GM18498 (cell line): ENCODE data around the gene ATXN10.
"Not testable (repeated sequence)": the region's sequence is repeated elsewhere in the genome, so short reads cannot be mapped to it uniquely, and the experiment has no call there.

Source experiments
- ATAC-seq: cut with Tn5 transposase; IDR thresholded peaks from one replicate; pipeline ENCODE4 v1.9.1; 2021; ENCODE audit warnings: mild to moderate bottlenecking, moderate library complexity; ENCODE audit not compliant: unreplicated experiment

Gene ATXN10, protein sequence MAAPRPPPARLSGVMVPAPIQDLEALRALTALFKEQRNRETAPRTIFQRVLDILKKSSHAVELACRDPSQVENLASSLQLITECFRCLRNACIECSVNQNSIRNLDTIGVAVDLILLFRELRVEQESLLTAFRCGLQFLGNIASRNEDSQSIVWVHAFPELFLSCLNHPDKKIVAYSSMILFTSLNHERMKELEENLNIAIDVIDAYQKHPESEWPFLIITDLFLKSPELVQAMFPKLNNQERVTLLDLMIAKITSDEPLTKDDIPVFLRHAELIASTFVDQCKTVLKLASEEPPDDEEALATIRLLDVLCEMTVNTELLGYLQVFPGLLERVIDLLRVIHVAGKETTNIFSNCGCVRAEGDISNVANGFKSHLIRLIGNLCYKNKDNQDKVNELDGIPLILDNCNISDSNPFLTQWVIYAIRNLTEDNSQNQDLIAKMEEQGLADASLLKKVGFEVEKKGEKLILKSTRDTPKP

GRCh38 chr22:45671783-45672563 lies at the start of gene ATXN10:
ATXN10 (plus strand) TSS chr22:45671834; CDS start chr22:45672064, 230 bp downstream.
- ATAC-seq: peak; percentile 68

GRCh38 chr22:45621836-45622600 lies 49.6 kb upstream of the ATXN10 start:
- ATAC-seq: no peak

DNA sequence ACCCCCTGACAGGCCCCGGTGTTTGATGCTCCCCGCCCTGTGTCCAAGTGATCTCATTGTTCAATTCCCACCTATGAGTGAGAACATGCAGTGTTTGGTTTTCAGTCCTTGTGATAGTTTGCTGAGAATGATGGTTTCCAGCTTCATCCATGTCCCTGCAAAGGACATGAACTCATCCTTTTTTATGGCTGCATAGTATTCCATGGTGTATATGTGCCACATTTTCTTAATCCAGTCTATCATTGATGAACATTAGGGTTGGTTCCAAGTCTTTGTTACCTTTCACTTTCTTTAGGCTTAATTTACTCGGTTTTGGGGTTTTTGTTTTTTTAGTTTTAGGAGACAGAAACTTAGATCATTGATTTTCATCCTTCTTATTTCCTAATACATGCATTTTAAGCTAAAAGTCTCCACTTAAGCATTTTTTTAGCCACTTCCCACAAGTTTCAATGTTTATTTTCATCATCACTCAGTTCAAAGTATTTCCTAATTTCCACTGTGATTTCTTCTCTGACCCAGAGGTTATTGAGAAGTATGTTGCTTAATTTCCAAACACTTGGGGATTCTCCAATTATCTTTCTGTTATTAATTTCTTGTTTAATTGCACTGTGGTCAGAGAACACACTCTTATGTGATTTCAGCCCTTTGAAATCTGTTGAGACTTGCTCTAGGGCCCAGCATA lies 48.0 kb upstream of the ATXN10 start:
- not testable (repeated sequence) for ATAC-seq

DNA sequence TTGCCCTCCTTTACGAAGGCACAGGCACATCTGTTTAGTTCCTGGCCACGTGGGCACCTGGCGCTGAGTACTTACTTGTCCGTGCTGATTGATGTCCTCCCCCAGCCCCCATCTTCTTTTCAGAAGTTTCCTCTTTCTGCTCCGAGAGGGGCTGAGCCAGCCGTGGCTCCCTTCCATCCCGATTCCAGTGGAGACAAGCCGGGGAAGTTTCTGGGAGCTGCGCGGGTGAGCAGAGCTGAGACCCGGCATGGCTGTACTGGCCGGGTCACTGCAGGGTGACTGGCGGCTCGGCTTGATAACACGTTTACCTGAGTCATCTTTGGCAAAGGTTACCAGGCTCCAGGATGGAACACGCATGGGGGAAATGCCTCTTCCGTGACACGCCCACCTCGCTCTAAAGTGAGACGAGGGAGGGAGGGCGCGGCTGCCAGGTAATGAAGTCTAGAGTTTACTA lies 45.4 kb upstream of the ATXN10 start:
- ATAC-seq: no peak

GRCh38 chr22:45627489-45628233 lies 44.0 kb upstream of the ATXN10 start:
- no peak for ATAC-seq

DNA sequence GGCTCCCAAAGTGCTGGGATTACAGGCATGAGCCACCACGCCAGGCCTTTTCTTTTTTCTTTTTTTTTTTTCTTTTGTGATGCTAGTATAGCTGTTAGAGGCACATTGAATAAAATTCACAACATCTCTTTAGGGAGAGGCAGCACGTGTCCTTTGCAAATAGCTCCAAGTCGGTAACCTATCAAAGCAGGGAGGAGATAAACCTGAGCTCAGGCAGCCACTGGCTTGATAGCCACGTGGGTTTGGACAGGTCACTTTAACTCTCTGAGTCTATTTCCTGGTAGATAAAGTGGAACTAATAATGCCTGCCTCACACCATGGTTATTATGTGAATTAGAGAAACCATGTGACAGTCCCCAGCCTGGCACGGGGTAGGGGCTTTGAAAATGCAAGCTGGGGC lies 43.1 kb upstream of the ATXN10 start:
- ATAC-seq: no peak

DNA sequence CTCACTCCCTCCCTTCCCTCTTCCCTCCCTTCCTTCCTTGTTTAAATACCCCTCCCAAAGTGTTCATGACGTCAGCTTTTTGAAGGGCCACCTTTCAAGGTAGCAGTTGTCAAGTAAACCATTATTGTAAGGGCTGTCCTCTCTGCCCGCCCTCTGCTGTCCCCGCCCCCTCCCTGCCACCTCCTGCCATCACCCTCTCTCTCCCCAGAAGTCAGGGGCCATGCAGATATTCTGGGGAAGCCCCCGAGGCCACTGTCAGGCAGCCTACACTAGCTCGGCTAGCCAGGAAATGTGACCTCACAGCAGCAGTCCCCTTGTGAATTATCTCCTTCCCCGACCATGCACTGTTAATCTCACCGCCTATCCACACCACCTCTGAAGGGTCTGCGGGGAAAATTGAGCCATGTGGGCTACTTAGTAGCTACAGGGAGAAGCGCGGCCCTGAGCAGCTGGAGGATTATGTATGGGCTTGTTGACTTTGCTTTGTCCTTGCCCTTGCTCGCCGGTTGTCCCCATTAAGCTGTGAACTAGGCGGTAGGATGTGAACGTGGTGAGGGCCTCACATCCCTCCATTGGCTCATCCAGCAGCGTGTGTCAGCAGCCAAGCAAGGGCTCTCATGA lies 42.1 kb upstream of the ATXN10 start:
- no peak for ATAC-seq

- no peak for ATAC-seq
Measured at GRCh38 chr22:45630436-45630835, 41.2 kb upstream of the ATXN10 start.

DNA sequence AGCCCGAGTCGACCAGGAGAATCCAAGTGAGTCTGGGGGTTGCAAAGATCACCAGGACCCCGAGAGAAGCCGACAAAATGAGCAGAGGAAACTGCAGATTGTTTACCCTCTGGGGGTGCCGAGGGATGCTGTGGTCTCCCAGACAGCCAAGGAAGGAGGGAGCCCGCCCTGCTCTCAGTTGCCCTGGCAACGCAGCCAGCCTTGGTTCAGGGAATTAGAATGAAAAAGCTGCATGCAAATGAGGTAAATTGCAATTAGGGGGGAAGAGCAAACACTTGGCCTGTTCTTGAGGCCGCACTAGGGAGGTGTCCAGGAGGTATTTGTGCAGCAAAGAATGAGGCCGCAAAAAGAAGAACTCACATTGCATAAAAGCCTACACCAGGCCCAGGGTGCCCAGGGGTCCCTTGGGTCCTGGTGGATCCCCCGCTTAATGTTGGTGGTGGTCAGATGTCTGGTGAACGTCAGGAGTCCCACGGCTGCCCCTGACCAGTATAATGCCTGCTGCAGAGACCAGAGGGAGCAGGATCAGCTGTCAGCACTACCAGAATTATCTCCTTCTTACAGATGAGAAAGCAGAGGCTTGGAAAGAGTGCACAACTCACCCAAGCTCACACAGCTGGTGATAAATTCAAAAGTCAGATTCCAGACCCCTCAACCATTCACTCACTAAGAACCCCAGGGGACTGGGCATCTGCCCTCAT lies 40.3 kb upstream of the ATXN10 start:
- ATAC-seq: no peak

GRCh38 chr22:45631841-45632238 lies 39.8 kb upstream of the ATXN10 start:
- ATAC-seq: no peak

- ATAC-seq: no peak
Measured at GRCh38 chr22:45632791-45633515, 38.7 kb upstream of the ATXN10 start.

DNA sequence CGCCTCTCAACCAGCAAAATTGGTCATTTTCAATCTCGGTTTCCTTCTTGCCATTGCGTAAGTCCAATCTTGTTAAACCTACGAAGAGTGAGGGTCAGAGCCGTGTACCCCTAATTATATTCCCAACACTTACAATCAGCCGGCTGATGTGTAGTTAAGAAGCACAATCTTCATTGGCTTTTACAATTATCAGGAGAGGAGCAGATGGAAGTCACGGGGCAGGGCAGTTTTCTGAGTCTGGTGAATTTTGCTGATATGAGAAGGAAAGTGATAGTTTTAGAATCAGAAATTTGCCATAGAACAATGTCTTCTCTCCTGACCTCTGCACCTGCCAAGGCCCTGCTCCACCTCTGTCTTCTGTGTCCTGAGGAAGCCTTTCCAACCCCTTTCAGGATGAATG lies 35.0 kb upstream of the ATXN10 start:
- ATAC-seq: no peak

DNA sequence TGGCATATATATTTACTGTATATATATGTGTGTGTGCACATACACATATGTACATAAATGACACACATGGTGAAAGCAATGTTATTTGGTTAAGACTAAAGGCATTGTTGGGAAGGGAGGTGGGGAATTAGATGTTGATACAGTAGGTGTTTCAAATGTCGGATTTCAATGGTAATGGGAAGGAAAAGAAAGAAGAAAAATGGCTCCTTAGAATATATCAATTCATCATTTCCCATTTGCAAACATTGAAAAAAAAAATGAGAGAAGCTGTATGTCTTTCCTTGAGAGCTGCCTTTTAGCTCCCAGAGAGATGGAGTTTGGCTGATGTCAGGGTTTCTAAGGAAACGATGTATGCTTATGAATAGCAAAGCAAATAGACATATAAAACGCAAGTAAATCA lies 33.4 kb upstream of the ATXN10 start:
- ATAC-seq: no peak

GRCh38 chr22:45638834-45639746 lies 32.5 kb upstream of the ATXN10 start:
- ATAC-seq: no peak

GRCh38 chr22:45639747-45640102 lies 31.9 kb upstream of the ATXN10 start:
- ATAC-seq: no peak

DNA sequence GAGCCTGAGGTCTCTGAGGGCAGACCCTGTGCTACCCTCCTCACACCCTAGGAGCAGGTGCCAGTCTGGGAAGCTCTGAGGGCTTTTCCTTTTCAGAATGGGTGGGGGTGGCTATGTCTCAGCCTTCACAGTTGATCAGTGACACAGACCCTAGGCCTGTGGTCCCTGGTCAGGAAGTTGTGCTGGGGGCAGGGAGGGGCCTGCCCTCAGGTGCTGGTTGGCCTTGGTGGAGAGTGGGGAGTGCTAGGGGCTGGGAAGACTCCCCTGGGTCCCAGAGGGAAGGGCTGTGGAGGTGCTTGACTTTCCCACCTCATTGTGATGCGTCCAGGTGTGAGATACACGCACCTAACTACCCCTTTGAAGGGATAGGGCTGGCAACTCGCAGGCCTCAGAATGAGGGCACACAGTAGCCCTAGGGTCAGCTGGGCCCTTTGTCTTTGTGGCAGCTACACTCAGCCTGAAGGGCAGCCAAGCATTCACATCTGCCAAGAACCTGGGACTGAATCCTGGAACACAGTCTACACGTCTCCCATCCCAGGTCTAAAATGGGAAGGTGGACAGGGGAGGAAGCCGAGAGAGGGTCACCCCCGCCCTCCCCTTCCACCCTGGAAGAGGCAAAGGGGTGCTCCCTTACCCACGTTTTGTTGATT lies 31.2 kb upstream of the ATXN10 start:
- ATAC-seq: no peak
